ENCODE measurements around the gene FBXO2. TPM values are rescaled to one million over a fixed set of nuclear protein-coding genes. Genes with fewer than 3 reads are reported as not detected.

Gene FBXO2
- total and polyA plus RNA-seq, 2 donors (not counting 1 experiment from before 2014, with no cell fraction given) = 0.87 to 2.6 TPM

- no peak for DNase-seq (ENCODE audit: low read depth in 2 of 2)
- TF ChIP-seq EZH2 (IDR thresholded peaks at IDR 0.05; ENCODE audit: low read length, missing control alignments) = no peak
- TF ChIP-seq CTCF (conservative IDR thresholded peaks at IDR 0.05 in 1 of 2, IDR thresholded peaks at IDR 0.05 in 1 of 2; ENCODE audit: low read depth in 1 of 2, low read length in 2 of 2) = no peak
- Histone ChIP-seq H3K9me3 (ENCODE audit: control insufficient read depth, insufficient read depth, low read depth, low read length) (no peaks in the 10 kb centered on the region), H4K20me1 (ENCODE audit: control insufficient read depth, extremely low read depth, insufficient read depth, low read length) (no peaks in the 10 kb centered on the region), H3K9ac (ENCODE audit: insufficient read depth, low read length) (no peak overlapping the region), H3K36me3 (ENCODE audit: control insufficient read depth, insufficient read depth, low read length) (no peaks in the 10 kb centered on the region), H3K27me3 (ENCODE audit: control insufficient read depth, insufficient read depth, low read length) (peaks cover 2% of the 10 kb centered on the region), H3K4me2 (ENCODE audit: extremely low read depth, insufficient read depth, low read length) (no peak overlapping the region), H3K79me2 (ENCODE audit: control insufficient read depth, insufficient read depth, low read length) (no peaks in the 10 kb centered on the region), H2AFZ (ENCODE audit: low read length) (no peak overlapping the region), H3K4me1 (ENCODE audit: control insufficient read depth, extremely low read depth, insufficient read depth, low read length) (no peaks in the 10 kb centered on the region), H3K27ac (ENCODE audit: insufficient read depth, low read length) (no peak overlapping the region), H3K4me3 (replicated peaks in 1 of 4; ENCODE audit: control extremely low read depth in 1 of 4, insufficient read depth in 1 of 4, low read depth in 3 of 4, low read length in 4 of 4) (no peak overlapping the region)
These were observed 30.5 kb downstream of the FBXO2 start for GRCh38 chr1:11623702-11624101.

GRCh38 chr1:11622398-11622797 lies 31.8 kb downstream of the FBXO2 start:
- Histone ChIP-seq H3K4me2 (ENCODE audit: extremely low read depth, insufficient read depth, low read length) (no peak overlapping the region), H3K4me1 (ENCODE audit: control insufficient read depth, extremely low read depth, insufficient read depth, low read length) (no peaks in the 10 kb centered on the region), H3K9ac (ENCODE audit: insufficient read depth, low read length) (no peak overlapping the region), H3K79me2 (ENCODE audit: control insufficient read depth, insufficient read depth, low read length) (no peaks in the 10 kb centered on the region), H3K4me3 (replicated peaks in 1 of 4; ENCODE audit: control extremely low read depth in 1 of 4, insufficient read depth in 1 of 4, low read depth in 3 of 4, low read length in 4 of 4) (no peak overlapping the region), H3K27me3 (ENCODE audit: control insufficient read depth, insufficient read depth, low read length) (peaks cover 3% of the 10 kb centered on the region), H4K20me1 (ENCODE audit: control insufficient read depth, extremely low read depth, insufficient read depth, low read length) (no peaks in the 10 kb centered on the region), H3K9me3 (ENCODE audit: control insufficient read depth, insufficient read depth, low read depth, low read length) (no peaks in the 10 kb centered on the region), H2AFZ (ENCODE audit: low read length) (no peak overlapping the region), H3K27ac (ENCODE audit: insufficient read depth, low read length) (no peak overlapping the region), H3K36me3 (ENCODE audit: control insufficient read depth, insufficient read depth, low read length) (no peaks in the 10 kb centered on the region)
- TF ChIP-seq CTCF (conservative IDR thresholded peaks at IDR 0.05 in 1 of 2, IDR thresholded peaks at IDR 0.05 in 1 of 2; ENCODE audit: low read depth in 1 of 2, low read length in 2 of 2) (no peak), EZH2 (IDR thresholded peaks at IDR 0.05; ENCODE audit: low read length, missing control alignments) (no peak)
- DNase-seq (ENCODE audit: low read depth in 2 of 2) = no peak

- H3K4me2 ChIP-seq (ENCODE audit: extremely low read depth, insufficient read depth, low read length) = no peak overlapping the region
- no peaks in the 10 kb centered on the region for H3K9me3 ChIP-seq (ENCODE audit: control insufficient read depth, insufficient read depth, low read depth, low read length)
- no peaks in the 10 kb centered on the region for H3K4me1 ChIP-seq (ENCODE audit: control insufficient read depth, extremely low read depth, insufficient read depth, low read length)
- H3K27ac ChIP-seq (ENCODE audit: insufficient read depth, low read length) = no peak overlapping the region
- no peaks in the 10 kb centered on the region for H4K20me1 ChIP-seq (ENCODE audit: control insufficient read depth, extremely low read depth, insufficient read depth, low read length)
- no peak overlapping the region for H3K4me3 ChIP-seq (replicated peaks in 1 of 4; ENCODE audit: control extremely low read depth in 1 of 4, insufficient read depth in 1 of 4, low read depth in 3 of 4, low read length in 4 of 4)
- H3K9ac ChIP-seq (ENCODE audit: insufficient read depth, low read length) = no peak overlapping the region
- H2AFZ ChIP-seq (ENCODE audit: low read length) = no peak overlapping the region
- H3K27me3 ChIP-seq (ENCODE audit: control insufficient read depth, insufficient read depth, low read length) = peaks cover 4% of the 10 kb centered on the region
- TF ChIP-seq EZH2 (IDR thresholded peaks at IDR 0.05; ENCODE audit: low read length, missing control alignments) (no peak), CTCF (conservative IDR thresholded peaks at IDR 0.05 in 1 of 2, IDR thresholded peaks at IDR 0.05 in 1 of 2; ENCODE audit: low read depth in 1 of 2, low read length in 2 of 2) (no peak)
- DNase-seq (ENCODE audit: low read depth in 2 of 2) = no peak
- no peaks in the 10 kb centered on the region for H3K36me3 ChIP-seq (ENCODE audit: control insufficient read depth, insufficient read depth, low read length)
- no peaks in the 10 kb centered on the region for H3K79me2 ChIP-seq (ENCODE audit: control insufficient read depth, insufficient read depth, low read length)
These were observed 33.3 kb downstream of the FBXO2 start for GRCh38 chr1:11620924-11621323.

Measured in fibroblast of lung (primary cell).